HepG2 (cell line): ENCODE data around the gene SMAD6. TPM values are rescaled to one million over a fixed set of nuclear protein-coding genes. Genes with fewer than 3 reads are reported as not detected.

Experiments
- ATAC-seq: fragments of 200-7000 bp; cut with Tn5 transposase; 3 replicates; pipeline ENCODE4 v1.9.1; 2020; ENCODE audit warnings: mild to moderate bottlenecking, moderate library complexity
- BruUV-seq: library from RNA; stranded (reverse); fragments of 400-500 nt; replicated peaks from 2 replicates; lab custom pipeline; 2021; lab: Mats Ljungman, UMichigan
- CTCF ChIA-PET: fragments of 300-600 bp; formaldehyde crosslinking; extraction: SDS; loops from one replicate; lab custom pipeline; 2021; ENCODE audit warnings: low total read pairs, inconsistent platforms, low intra/inter-chr PET ratio; lab: Yijun Ruan, JAX
- POLR2A ChIA-PET: fragments of 350-600 bp; sonication (Branson Sonifier 250); formaldehyde crosslinking; loops from one replicate; lab custom pipeline; 2020; ENCODE audit warnings: antibody characterized with exemption, inconsistent platforms; lab: Yijun Ruan, JAX
- DNase-seq: peaks from one replicate; pipeline ENCODE4 v3.0.0-alpha.2; 2015; ENCODE audit warnings: low spot score
- FAIRE-seq: peaks from 3 replicates; lab custom pipeline; 2011; peaks lifted over from hg19 to GRCh38; lab: Jason Lieb, UNC
- H2AFZ ChIP-seq: one replicate; pipeline ENCODE4 v1.6.1; 2011; ENCODE audit warnings: low read length, inconsistent platforms
- H3K27ac ChIP-seq: fragments of 300-600 bp; 3 replicates; pipeline ENCODE4 v1.8.0; 2011; ENCODE audit warnings: mixed run types, mild to moderate bottlenecking, mixed read lengths, low read length, inconsistent platforms; ENCODE audit not compliant: insufficient read depth; ENCODE audit errors: extremely low read length
- H3K27me3 ChIP-seq, 2 experiments: fragments of 200-600 bp in 1 of 2; 2 replicates in 1 of 2; 3 replicates in 1 of 2; pipeline versions ENCODE4 v1.6.0 to v1.8.0; 2011; ENCODE audit warnings: low read length in 2 of 2, mild to moderate bottlenecking in 2 of 2, moderate library complexity in 2 of 2, inconsistent platforms in 1 of 2; ENCODE audit not compliant: insufficient read depth in 2 of 2, control insufficient read depth in 1 of 2
- H3K36me3 ChIP-seq, 2 experiments: fragments of 200-600 bp in 1 of 2; replicated peaks in 1 of 2; 2 replicates in 1 of 2; 3 replicates in 1 of 2; pipeline versions ENCODE4 v1.5.1 to v1.8.0; 2011; ENCODE audit warnings: low read length in 2 of 2, inconsistent platforms in 1 of 2; ENCODE audit not compliant: insufficient read depth in 2 of 2, control insufficient read depth in 1 of 2
- H3K4me1 ChIP-seq: 2 replicates; pipeline ENCODE4 v1.5.1; 2012; ENCODE audit warnings: low read length, inconsistent platforms; ENCODE audit not compliant: insufficient read depth
- H3K4me2 ChIP-seq: 2 replicates; pipeline ENCODE4 v1.6.0; 2011; ENCODE audit warnings: low read depth, low read length, inconsistent platforms
- H3K4me3 ChIP-seq, 3 experiments: fragments of 200-600 bp in 1 of 3; sonication (generic), shearing (Covaris generic) in 1 of 3; replicated peaks in 1 of 3; 2 replicates each; pipeline ENCODE4 v1.5.1; 2011 to 2016; ENCODE audit warnings: low read length in 3 of 3, inconsistent platforms in 2 of 3, low read depth in 2 of 3, mild to moderate bottlenecking in 2 of 3, control low read depth in 1 of 3, mixed read lengths in 1 of 3; ENCODE audit not compliant: insufficient read depth in 1 of 3
- H3K79me2 ChIP-seq: one replicate; pipeline ENCODE4 v1.6.1; 2011; ENCODE audit warnings: low read length, inconsistent platforms; ENCODE audit not compliant: insufficient read depth
- H3K9ac ChIP-seq: 2 replicates; pipeline ENCODE4 v1.6.0; 2011; ENCODE audit warnings: mild to moderate bottlenecking, low read depth, low read length, inconsistent platforms; ENCODE audit not compliant: insufficient read depth
- H3K9me3 ChIP-seq: 2 replicates; pipeline ENCODE4 v1.5.1; 2012; ENCODE audit warnings: mild to moderate bottlenecking, low read length
- H4K20me1 ChIP-seq: 2 replicates; pipeline ENCODE4 v1.6.0; 2011; ENCODE audit warnings: inconsistent platforms, mild to moderate bottlenecking, low read length, moderate library complexity; ENCODE audit not compliant: insufficient read depth
- ARID2 ChIP-seq: sonication (generic); formaldehyde crosslinking; IDR thresholded peaks from 2 replicates; pipeline ENCODE4 v1.8.1; 2022; ENCODE audit warnings: mild to moderate bottlenecking, missing genetic modification reagents, borderline replicate concordance
- BCL6 ChIP-seq: IDR thresholded peaks from 2 replicates; pipeline ENCODE4 v1.6.1; 2016; ENCODE audit warnings: missing genetic modification reagents, missing compliant biosample characterization
- E2F2 ChIP-seq: sonication (generic); formaldehyde crosslinking; IDR thresholded peaks from 2 replicates; pipeline ENCODE4 v1.4.0; 2020; ENCODE audit warnings: missing genetic modification reagents, borderline replicate concordance
- EHMT2 ChIP-seq: fragments of 200-600 bp; sonication (generic); IDR thresholded peaks from 2 replicates; pipeline ENCODE4 v1.7.0; 2017; ENCODE audit warnings: antibody characterized with exemption, low read depth, low read length, borderline replicate concordance
- FIP1L1 ChIP-seq: fragments of 200-400 bp; formaldehyde crosslinking; IDR thresholded peaks from 2 replicates; pipeline ENCODE4 v1.6.1; 2018; ENCODE audit warnings: low read depth, mild to moderate bottlenecking, low read length, moderate library complexity, borderline replicate concordance; ENCODE audit not compliant: insufficient read depth
- HNF4A ChIP-seq: sonication (generic); formaldehyde crosslinking; IDR thresholded peaks from 2 replicates; pipeline ENCODE4 v1.4.0; 2020; ENCODE audit warnings: missing genetic modification reagents
- KLF11 ChIP-seq: IDR thresholded peaks from 2 replicates; pipeline ENCODE4 v1.6.1; 2016; ENCODE audit warnings: missing compliant biosample characterization
- MIXL1 ChIP-seq: IDR thresholded peaks from 2 replicates; pipeline ENCODE4 v1.6.1; 2016
- MYPOP ChIP-seq: sonication (generic); formaldehyde crosslinking; IDR thresholded peaks from 2 replicates; pipeline ENCODE4 v1.8.1; 2023; ENCODE audit warnings: mild to moderate bottlenecking, moderate library complexity, missing genetic modification reagents
- NFIC ChIP-seq: IDR thresholded peaks from 2 replicates; pipeline ENCODE4 v1.6.1; 2012; ENCODE audit warnings: mild to moderate bottlenecking, low read length, inconsistent platforms
- SOX13 ChIP-seq, 3 experiments: fragments of 450-650 bp in 1 of 3; sonication (generic) in 1 of 3; formaldehyde crosslinking in 1 of 3; IDR thresholded peaks in 2 of 3; conservative IDR thresholded peaks in 1 of 3; 2 replicates each; pipeline versions ENCODE4 v1.5.0 to v1.6.1; 2016 to 2020; ENCODE audit warnings: antibody characterized with exemption in 1 of 3, mild to moderate bottlenecking in 1 of 3, missing compliant biosample characterization in 1 of 3, missing genetic modification reagents in 1 of 3, moderate library complexity in 1 of 3
- SP5 ChIP-seq: IDR thresholded peaks from 2 replicates; pipeline ENCODE4 v1.6.1; 2016; ENCODE audit warnings: low read depth, borderline replicate concordance
- WIZ ChIP-seq: sonication (generic); formaldehyde crosslinking; IDR thresholded peaks from 2 replicates; pipeline ENCODE4 v1.5.1; 2020; ENCODE audit warnings: mild to moderate bottlenecking, missing genetic modification reagents
- ZBTB7B ChIP-seq: sonication (generic); formaldehyde crosslinking; IDR thresholded peaks from 2 replicates; pipeline ENCODE4 v1.4.0; 2020; ENCODE audit warnings: missing genetic modification reagents
- ZNF292 ChIP-seq: sonication (generic); formaldehyde crosslinking; IDR thresholded peaks from 2 replicates; pipeline ENCODE4 v1.8.1; 2022; ENCODE audit warnings: mild to moderate bottlenecking, low read depth, missing genetic modification reagents, borderline replicate concordance
- ZNF383 ChIP-seq: sonication (generic); formaldehyde crosslinking; IDR thresholded peaks from 2 replicates; pipeline ENCODE4 v1.4.0; 2020; ENCODE audit warnings: missing genetic modification reagents, mild to moderate bottlenecking, borderline replicate concordance
- ZNF431 ChIP-seq: sonication (generic); formaldehyde crosslinking; IDR thresholded peaks from 2 replicates; pipeline ENCODE4 v1.9.0; 2022; ENCODE audit warnings: missing genetic modification reagents, low read depth, mild to moderate bottlenecking, borderline replicate concordance
- WGBS: methylation state at CpG from one replicate; pipeline ENCODE4 v1.1.6; 2017; ENCODE audit warnings: low lambda C conversion rate; 5-methylcytosine and 5-hydroxymethylcytosine counted together
- in situ Hi-C: cut with HindIII; loops from 2 replicates; pipeline ENCODE4 v1.10.0; 2017; ENCODE audit warnings: low pct_unique_long_range_greater_than_20kb; ENCODE audit not compliant: extremely low pct_ligation_motif_present
- intact Hi-C: fragments of 100-400 bp; cut with micrococcal nuclease; formaldehyde crosslinking; loops from one replicate; pipeline ENCODE4 v1.10.0; 2022; ENCODE audit not compliant: unreplicated experiment
- polyA plus RNA-seq, 8 experiments: library from polyadenylated mRNA; depleted of rRNA in 3 of 8; stranded (reverse) in 7 of 8; unstranded in 1 of 8; fragments of >200 nt; fragmentation: Illumina TruSeq in 4 of 8; extraction: Trizol in 4 of 8; gene quantifications; 2 replicates each; pipeline versions ENCODE4 v1.2.1 to v1.2.3, GENCODE V29; 2011 to 2016; ENCODE audit warnings: low read depth in 4 of 8, missing spikeins in 1 of 8, mixed read lengths in 1 of 8; ENCODE audit not compliant: insufficient read depth in 1 of 8
- total RNA-seq, 5 experiments: library from RNA; depleted of rRNA; stranded (reverse); fragments of >200 nt; fragmentation: Illumina TruSeq; extraction: Trizol; gene quantifications; 2 replicates each; pipeline ENCODE4 v1.2.3, GENCODE V29; 2016; ENCODE audit warnings: low read depth in 1 of 5

Gene SMAD6
- total and polyA plus RNA-seq, 2 of the 13 experiments (the other 11 are each of a cell fraction or from before 2014, with no cell fraction given): 3.3 to 4.4 TPM

GRCh38 chr15:66771351-66771650, 69.3 kb downstream of the SMAD6 start (continued):
- TF ChIP-seq HNF4A (CRISPR knock-in tag) (peak; percentile 21; the same call in 1 of the 2 replicates), ZBTB7B (0 out of 2 replicates have a peak, but pooled peaks have one; percentile 7), SOX13 (IDR thresholded peaks at IDR 0.05) (no peak), SOX13 (CRISPR knock-in tag; conservative IDR thresholded peaks at IDR 0.05 in 1 of 2, IDR thresholded peaks at IDR 0.05 in 1 of 2) (peak in 1 of 2 experiments; percentile 65; a peak in 1 of 4 replicates), SP5 (CRISPR knock-in tag) (0 out of 2 replicates have a peak, but pooled peaks have one; percentile 16), MYPOP (CRISPR knock-in tag) (0 out of 2 replicates have a peak, but pooled peaks have one; percentile 0), WIZ (CRISPR knock-in tag) (no peak), BCL6 (CRISPR knock-in tag) (0 out of 2 replicates have a peak, but pooled peaks have one; percentile 28), NFIC (0 out of 2 replicates have a peak, but pooled peaks have one; percentile 3)

GRCh38 chr15:66772604-66773128, 70.6 kb downstream of the SMAD6 start:
- WGBS: 46% methylated on average over 3 of the region's 7 CpGs
- in situ Hi-C loops (loop anchor here (5.0 kb wide), 1 partner anchor 70 kb away; the partner anchor contains the start of gene SMAD6), intact Hi-C loops (loop anchor here (5.0 kb wide), 3 partner anchors 80 to 170 kb away; no protein-coding TSS in a partner anchor)
- ChIA-PET CTCF (no interaction called here), POLR2A (interaction anchor here (0.8 to 4.6 kb wide), 9 partner anchors 16 to 71 kb away, joined by 3 to 96 read pairs (median 3); partner anchors contain the start of gene SMAD6)
- peak overlapping the region in 1 of 3 experiments; percentile 27; a peak in 2 of 6 replicates for H3K4me3 ChIP-seq
- ATAC-seq (peak; percentile 40), FAIRE-seq (no peak), DNase-seq (peak; percentile 25)
- BruUV-seq: no TSS peak
- no peaks in the 10 kb centered on the region for H3K27me3 ChIP-seq
- peak overlapping the region; percentile 72 for H3K4me2 ChIP-seq
- H3K4me1 ChIP-seq: peaks cover 70% of the 10 kb centered on the region
- peak overlapping the region; percentile 44 for H3K9ac ChIP-seq
- H3K36me3 ChIP-seq: no peaks in the 10 kb centered on the region
- peak overlapping the region; percentile 73 for H3K27ac ChIP-seq
- no peaks in the 10 kb centered on the region for H3K9me3 ChIP-seq
- H4K20me1 ChIP-seq: no peaks in the 10 kb centered on the region
- no peaks in the 10 kb centered on the region for H3K79me2 ChIP-seq
- no peak overlapping the region for H2AFZ ChIP-seq
- TF ChIP-seq ZNF431 (CRISPR knock-in tag) (no peak), KLF11 (CRISPR knock-in tag) (no peak), FIP1L1 (no peak), ARID2 (CRISPR knock-in tag) (0 out of 2 replicates have a peak, but pooled peaks have one; percentile 46), ZNF292 (0 out of 2 replicates have a peak, but pooled peaks have one; percentile 41), MIXL1 (no peak), HNF4A (CRISPR knock-in tag) (peak; percentile 47), ZNF383 (CRISPR knock-in tag) (no peak), EHMT2 (no peak), E2F2 (CRISPR knock-in tag) (no peak)
